GM06990 (cell line): Measurements from ENCODE around the gene IGF2BP2.

ENCODE experiments used
- DNase-seq: peaks from one replicate; pipeline ENCODE4 v3.0.0-alpha.2; 2011; ENCODE audit not compliant: insufficient read length; ENCODE audit errors: extremely low read depth
- H3K27me3 ChIP-seq: replicated peaks from 2 replicates; pipeline ENCODE4 v1.6.0; 2011; ENCODE audit warnings: low read length; ENCODE audit not compliant: control insufficient read depth, insufficient read depth
- H3K36me3 ChIP-seq: 2 replicates; pipeline ENCODE4 v1.5.1; 2011; ENCODE audit warnings: low read length; ENCODE audit not compliant: control insufficient read depth, insufficient read depth
- H3K4me3 ChIP-seq: replicated peaks from 2 replicates; pipeline ENCODE4 v1.5.1; 2011; ENCODE audit warnings: low read depth, mild to moderate bottlenecking, control low read depth, low read length
- CTCF ChIP-seq: IDR thresholded peaks from 2 replicates; pipeline ENCODE4 v1.5.1; 2011; ENCODE audit warnings: low read length, control low read depth, mild to moderate bottlenecking, inconsistent platforms; ENCODE audit not compliant: insufficient read depth, poor library complexity, severe bottlenecking

IGF2BP2 gene

GRCh38 chr3:185717121-185717520 is 107.7 kb downstream of the IGF2BP2 start:
- Histone ChIP-seq H3K27me3 (no peaks in the 10 kb centered on the region; the same call in 1 of the 2 replicates), H3K4me3 (no peak overlapping the region), H3K36me3 (no peaks in the 10 kb centered on the region)
- no peak for DNase-seq
- TF ChIP-seq CTCF, result no peak

- no peak overlapping the region for H3K4me3 ChIP-seq
- DNase-seq, result no peak
- H3K27me3 ChIP-seq, result peaks cover 1% of the 10 kb centered on the region
- no peaks in the 10 kb centered on the region for H3K36me3 ChIP-seq
- no peak for TF ChIP-seq CTCF
Observed at GRCh38 chr3:185716436-185717108, 108.3 kb downstream of the IGF2BP2 start.

- no peak for TF ChIP-seq CTCF
- H3K4me3 ChIP-seq, result no peak overlapping the region
- no peak for DNase-seq
Observed at GRCh38 chr3:185715091-185715490, 109.8 kb downstream of the IGF2BP2 start.

GRCh38 chr3:185714085-185714484 is 110.8 kb downstream of the IGF2BP2 start:
- DNase-seq, result no peak
- no peak overlapping the region for H3K4me3 ChIP-seq
- no peak for TF ChIP-seq CTCF
- H3K36me3 ChIP-seq, result no peaks in the 10 kb centered on the region
- peaks cover 4% of the 10 kb centered on the region for H3K27me3 ChIP-seq

More at GRCh38 chr3:185715091-185715490, 109.8 kb downstream of the IGF2BP2 start:
- H3K27me3 ChIP-seq, result peaks cover 4% of the 10 kb centered on the region
- no peaks in the 10 kb centered on the region for H3K36me3 ChIP-seq

- H3K36me3 ChIP-seq, result no peaks in the 10 kb centered on the region
- H3K4me3 ChIP-seq, result no peak overlapping the region
- no peak for DNase-seq
- H3K27me3 ChIP-seq, result peaks cover 4% of the 10 kb centered on the region
- no peak for TF ChIP-seq CTCF
Observed at GRCh38 chr3:185713015-185713414, 111.8 kb downstream of the IGF2BP2 start.

- no peak for DNase-seq
- H3K36me3 ChIP-seq, result no peaks in the 10 kb centered on the region
- TF ChIP-seq CTCF, result no peak
- H3K27me3 ChIP-seq, result peaks cover 4% of the 10 kb centered on the region
- H3K4me3 ChIP-seq, result no peak overlapping the region
Observed at GRCh38 chr3:185712337-185712736, 112.5 kb downstream of the IGF2BP2 start.
